Mucosa of stomach (tissue), 1 donor: ENCODE measurements around the gene RETSAT.

Experiments
- H3K27me3 ChIP-seq: one replicate; pipeline ENCODE4 v1.7.0; 2013; ENCODE audit warnings: mild to moderate bottlenecking, low read length; ENCODE audit not compliant: control insufficient read depth, insufficient read depth
- H3K36me3 ChIP-seq: one replicate; pipeline ENCODE4 v1.7.0; 2013; ENCODE audit warnings: low read length; ENCODE audit not compliant: control insufficient read depth, insufficient read depth
- H3K4me1 ChIP-seq: one replicate; pipeline ENCODE4 v1.7.0; 2013; ENCODE audit warnings: mild to moderate bottlenecking, low read length; ENCODE audit not compliant: control insufficient read depth, insufficient read depth
- H3K4me3 ChIP-seq: one replicate; pipeline ENCODE4 v1.7.0; 2013; ENCODE audit warnings: low read length
- H3K9ac ChIP-seq: one replicate; pipeline ENCODE4 v1.7.0; 2013; ENCODE audit warnings: mild to moderate bottlenecking, low read length, moderate library complexity
- H3K9me3 ChIP-seq: one replicate; pipeline ENCODE4 v1.7.0; 2013; ENCODE audit warnings: mild to moderate bottlenecking, low read length, moderate library complexity; ENCODE audit not compliant: control insufficient read depth
- donor health status: Pancreatic carcinoma.

RETSAT gene

GRCh38 chr2:85310330-85310729 lies 44.0 kb downstream of the RETSAT start:
- Histone ChIP-seq H3K27me3 (no peaks in the 10 kb centered on the region), H3K9ac (no peak overlapping the region), H3K9me3 (no peaks in the 10 kb centered on the region), H3K4me3 (no peak overlapping the region), H3K4me1 (peaks cover 19% of the 10 kb centered on the region), H3K36me3 (no peaks in the 10 kb centered on the region)

- Histone ChIP-seq H3K9me3 (no peaks in the 10 kb centered on the region), H3K36me3 (no peaks in the 10 kb centered on the region), H3K9ac (no peak overlapping the region)
Measured at GRCh38 chr2:85309699-85310321, 44.5 kb downstream of the RETSAT start.

GRCh38 chr2:85308896-85309555 lies 45.3 kb downstream of the RETSAT start:
- H3K9me3 ChIP-seq = no peaks in the 10 kb centered on the region
- no peak overlapping the region for H3K4me3 ChIP-seq
- H3K4me1 ChIP-seq = peaks cover 19% of the 10 kb centered on the region
- no peaks in the 10 kb centered on the region for H3K27me3 ChIP-seq
- H3K9ac ChIP-seq = no peak overlapping the region
- no peaks in the 10 kb centered on the region for H3K36me3 ChIP-seq

More at GRCh38 chr2:85309699-85310321, 44.5 kb downstream of the RETSAT start:
- Histone ChIP-seq H3K4me1 (peaks cover 19% of the 10 kb centered on the region), H3K27me3 (no peaks in the 10 kb centered on the region), H3K4me3 (no peak overlapping the region)

GRCh38 chr2:85308201-85308600 lies 46.1 kb downstream of the RETSAT start:
- no peaks in the 10 kb centered on the region for H3K36me3 ChIP-seq
- H3K9me3 ChIP-seq = no peaks in the 10 kb centered on the region
- no peaks in the 10 kb centered on the region for H3K27me3 ChIP-seq
- H3K4me3 ChIP-seq = no peak overlapping the region
- peaks cover 19% of the 10 kb centered on the region for H3K4me1 ChIP-seq
- H3K9ac ChIP-seq = no peak overlapping the region

GRCh38 chr2:85307527-85307897 lies 46.8 kb downstream of the RETSAT start:
- H3K36me3 ChIP-seq = no peaks in the 10 kb centered on the region

GRCh38 chr2:85303780-85304531 lies 50.4 kb downstream of the RETSAT start:
- no peaks in the 10 kb centered on the region for H3K27me3 ChIP-seq
- H3K4me3 ChIP-seq = no peak overlapping the region
- no peak overlapping the region for H3K9ac ChIP-seq
- H3K4me1 ChIP-seq = peaks cover 10% of the 10 kb centered on the region
- no peaks in the 10 kb centered on the region for H3K9me3 ChIP-seq
- H3K36me3 ChIP-seq = no peaks in the 10 kb centered on the region

More at GRCh38 chr2:85307527-85307897, 46.8 kb downstream of the RETSAT start:
- H3K9me3 ChIP-seq = no peaks in the 10 kb centered on the region
- H3K27me3 ChIP-seq = no peaks in the 10 kb centered on the region
- peak overlapping the region; percentile 16 for H3K9ac ChIP-seq
- no peak overlapping the region for H3K4me3 ChIP-seq
- peaks cover 19% of the 10 kb centered on the region for H3K4me1 ChIP-seq

GRCh38 chr2:85302121-85302520 lies 52.2 kb downstream of the RETSAT start:
- Histone ChIP-seq H3K9me3 (no peaks in the 10 kb centered on the region), H3K4me1 (no peaks in the 10 kb centered on the region), H3K4me3 (no peak overlapping the region), H3K36me3 (no peaks in the 10 kb centered on the region), H3K27me3 (no peaks in the 10 kb centered on the region), H3K9ac (no peak overlapping the region)
